Mesenchymal stem cell (in vitro differentiated cells and primary cell): ENCODE results near the gene MCM7.
"Not testable (repeated sequence)": the region's sequence is repeated elsewhere in the genome, so short reads cannot be mapped to it uniquely, and the experiment has no call there.

Experiments used
- DNase-seq: peaks from one replicate; pipeline ENCODE4 v3.0.0-alpha.2; 2013
- H2AFZ ChIP-seq: one replicate; pipeline ENCODE4 v1.6.1; 2013; ENCODE audit warnings: low read depth, mild to moderate bottlenecking, control low read depth, inconsistent platforms, low read length, moderate library complexity
- H2AK5ac ChIP-seq: 2 replicates; pipeline ENCODE4 v1.6.1; 2013; ENCODE audit warnings: low read length, moderate library complexity, mild to moderate bottlenecking, inconsistent platforms; ENCODE audit not compliant: severe bottlenecking
- H2BK120ac ChIP-seq: one replicate; pipeline ENCODE4 v1.6.1; 2013; ENCODE audit warnings: low read depth, mild to moderate bottlenecking, inconsistent platforms, low read length, moderate library complexity
- H2BK12ac ChIP-seq, 2 experiments: one replicate each; pipeline ENCODE4 v1.6.1; 2013; ENCODE audit warnings: inconsistent platforms in 2 of 2, low read length in 2 of 2, mild to moderate bottlenecking in 2 of 2, moderate library complexity in 2 of 2, control low read depth in 1 of 2
- H2BK15ac ChIP-seq: one replicate; pipeline ENCODE4 v1.6.1; 2013; ENCODE audit warnings: mild to moderate bottlenecking, low read depth, inconsistent platforms; ENCODE audit not compliant: poor library complexity, severe bottlenecking
- H2BK5ac ChIP-seq: 2 replicates; pipeline ENCODE4 v1.6.1; 2013; ENCODE audit warnings: low read depth, mild to moderate bottlenecking, low read length, control low read depth, inconsistent platforms; ENCODE audit not compliant: poor library complexity, severe bottlenecking
- H3K14ac ChIP-seq, 2 experiments: one replicate each; pipeline ENCODE4 v1.6.1; 2013; ENCODE audit warnings: inconsistent platforms in 2 of 2, low read length in 2 of 2, control low read depth in 1 of 2, mild to moderate bottlenecking in 1 of 2, moderate library complexity in 1 of 2
- H3K18ac ChIP-seq, 2 experiments: one replicate each; pipeline ENCODE4 v1.6.1; 2013; ENCODE audit warnings: inconsistent platforms in 2 of 2, low read length in 2 of 2, control low read depth in 1 of 2, low read depth in 1 of 2, mild to moderate bottlenecking in 1 of 2
- H3K23ac ChIP-seq, 2 experiments: one replicate each; pipeline ENCODE4 v1.6.1; 2013; ENCODE audit warnings: inconsistent platforms in 2 of 2, low read length in 2 of 2, mild to moderate bottlenecking in 2 of 2, moderate library complexity in 2 of 2, control low read depth in 1 of 2
- H3K27ac ChIP-seq: 2 replicates; pipeline ENCODE4 v1.5.1; 2013; ENCODE audit warnings: mild to moderate bottlenecking, moderate library complexity, low read length, control low read depth, inconsistent platforms; ENCODE audit not compliant: poor library complexity, severe bottlenecking
- H3K27me3 ChIP-seq, 2 experiments: 2 replicates each; pipeline versions ENCODE4 v1.6.1 to v1.7.0; 2013; ENCODE audit warnings: low read length in 2 of 2, mild to moderate bottlenecking in 2 of 2, moderate library complexity in 2 of 2, control low read depth in 1 of 2, inconsistent platforms in 1 of 2; ENCODE audit not compliant: control insufficient read depth in 1 of 2, insufficient read depth in 1 of 2
- H3K36me3 ChIP-seq, 2 experiments: 2 replicates each; pipeline versions ENCODE4 v1.6.1 to v1.7.0; 2013; ENCODE audit warnings: low read length in 2 of 2, control low read depth in 1 of 2, inconsistent platforms in 1 of 2, low read depth in 1 of 2, mild to moderate bottlenecking in 1 of 2; ENCODE audit not compliant: insufficient read depth in 2 of 2, control insufficient read depth in 1 of 2
- H3K4ac ChIP-seq, 2 experiments: one replicate each; pipeline ENCODE4 v1.6.1; 2013; ENCODE audit warnings: inconsistent platforms in 2 of 2, low read length in 2 of 2, mild to moderate bottlenecking in 2 of 2, moderate library complexity in 2 of 2, control low read depth in 1 of 2, low read depth in 1 of 2
- H3K4me1 ChIP-seq: 2 replicates; pipeline ENCODE4 v1.6.1; 2013; ENCODE audit warnings: low read depth, low read length, control low read depth; ENCODE audit not compliant: control insufficient read depth, insufficient read depth
- H3K4me2 ChIP-seq: 2 replicates; pipeline ENCODE4 v1.6.1; 2013; ENCODE audit warnings: low read length, mild to moderate bottlenecking, inconsistent platforms; ENCODE audit not compliant: poor library complexity, severe bottlenecking
- H3K4me3 ChIP-seq, 2 experiments: 2 replicates each; pipeline versions ENCODE4 v1.5.1 to v1.7.0; 2013; ENCODE audit warnings: low read length in 2 of 2, mild to moderate bottlenecking in 2 of 2, control low read depth in 1 of 2, low read depth in 1 of 2; ENCODE audit not compliant: insufficient read depth in 1 of 2
- H3K79me1 ChIP-seq: replicated peaks from 2 replicates; pipeline ENCODE4 v1.6.1; 2013; ENCODE audit warnings: mild to moderate bottlenecking, control low read depth, low read length, inconsistent platforms; ENCODE audit not compliant: poor library complexity, severe bottlenecking
- H3K9ac ChIP-seq: 2 replicates; pipeline ENCODE4 v1.7.0; 2013; ENCODE audit warnings: mild to moderate bottlenecking, low read length, moderate library complexity
- H3K9me3 ChIP-seq: 2 replicates; pipeline ENCODE4 v1.7.0; 2013; ENCODE audit warnings: mild to moderate bottlenecking, low read length; ENCODE audit not compliant: control insufficient read depth
- H4K8ac ChIP-seq: one replicate; pipeline ENCODE4 v1.6.1; 2013; ENCODE audit warnings: inconsistent platforms, mild to moderate bottlenecking, low read length, moderate library complexity
- H4K91ac ChIP-seq: one replicate; pipeline ENCODE4 v1.6.1; 2013; ENCODE audit warnings: mild to moderate bottlenecking, low read length, inconsistent platforms
- WGBS: methylation state at CpG from one replicate; pipeline ENCODE4 v1.1.7; 2013; ENCODE audit warnings: mixed read lengths; 5-methylcytosine and 5-hydroxymethylcytosine counted together

MCM7 gene

GRCh38 chr7:100130220-100130607, 29.0 kb upstream of the MCM7 start:
- not testable (repeated sequence) for H2BK5ac ChIP-seq, H3K4me2 ChIP-seq, DNase-seq, H3K14ac ChIP-seq, H3K36me3 ChIP-seq, H3K9me3 ChIP-seq, H3K18ac ChIP-seq, H2BK120ac ChIP-seq, H2AK5ac ChIP-seq, H3K23ac ChIP-seq, H3K9ac ChIP-seq, H2BK15ac ChIP-seq, H2BK12ac ChIP-seq, H3K4ac ChIP-seq, H3K4me3 ChIP-seq, H2AFZ ChIP-seq, H3K27me3 ChIP-seq, H4K8ac ChIP-seq, H4K91ac ChIP-seq, H3K27ac ChIP-seq
- H3K4me1 ChIP-seq = peaks cover 17% of the 10 kb centered on the region
- 75% methylated on average over 1 of the region's 1 CpG for WGBS
- peaks cover 11% of the 10 kb centered on the region for H3K79me1 ChIP-seq

DNA sequence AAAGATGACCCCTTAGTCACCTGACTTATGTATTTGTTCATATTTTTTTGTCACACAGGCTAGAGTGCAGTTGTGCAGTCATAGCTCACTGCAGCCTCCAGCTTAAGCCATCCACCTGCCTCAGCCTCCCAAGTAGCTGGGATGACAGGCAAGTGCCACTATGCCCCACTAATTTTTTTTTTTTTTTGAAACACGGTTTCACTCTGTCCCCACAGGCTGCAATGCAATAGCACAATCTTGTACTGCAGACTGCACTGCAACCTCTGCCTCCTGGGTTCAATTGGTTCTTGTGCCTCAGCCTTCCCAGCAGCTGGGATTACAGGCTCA, 27.4 kb upstream of the MCM7 start:
- Histone ChIP-seq H3K9ac (peak overlapping the region; percentile 98), H2BK120ac (no peak overlapping the region), H3K4me1 (peaks cover 17% of the 10 kb centered on the region), H4K91ac (no peak overlapping the region), H3K27me3 (no peaks in the 10 kb centered on the region), H2BK5ac (no peak overlapping the region), H3K18ac (no peak overlapping the region), H3K4ac (no peak overlapping the region), H2BK15ac (no peak overlapping the region), H3K4me3 (peak overlapping the region in 1 of 2 experiments; percentile 92), H2BK12ac (no peak overlapping the region), H4K8ac (no peak overlapping the region), H2AFZ (no peak overlapping the region), H3K36me3 (peaks cover 7 to 19% of the 10 kb centered on the region in 2 experiments), H3K79me1 (peaks cover 14% of the 10 kb centered on the region), H3K23ac (no peak overlapping the region), H3K27ac (no peak overlapping the region), H3K4me2 (no peak overlapping the region), H2AK5ac (no peak overlapping the region), H3K14ac (no peak overlapping the region), H3K9me3 (no peaks in the 10 kb centered on the region)
- no peak for DNase-seq
- 89% methylated on average over 1 of the region's 1 CpG for WGBS

- WGBS = 5% methylated on average over 36 of the region's 37 CpGs
- Histone ChIP-seq H3K4me1 (peaks cover 17% of the 10 kb centered on the region), H3K4me3 (peak overlapping the region; percentile 92 to 93)
These were observed 26.9 kb upstream of the MCM7 start for GRCh38 chr7:100127866-100128636.

GRCh38 chr7:100126931-100127865, 26.0 kb upstream of the MCM7 start, which contains the start of gene MBLAC1:
Gene MBLAC1, plus strand, starts transcription at chr7:100126967. Its CDS starts 429 bp downstream, at chr7:100127396.
- peak within 1 kb of the TSS; percentile 96 for H4K91ac ChIP-seq
- H3K14ac ChIP-seq = peak within 1 kb of the TSS in 1 of 2 experiments; percentile 100
- no peak within 1 kb of the TSS for H2AK5ac ChIP-seq
- peak within 1 kb of the TSS; percentile 95 for H2BK15ac ChIP-seq
- H2BK12ac ChIP-seq = peak within 1 kb of the TSS; percentile 80 to 84
- WGBS = under 1% methylated on average over 74 of the region's 85 CpGs
- H2AFZ ChIP-seq = peak within 1 kb of the TSS; percentile 79
- H3K9ac ChIP-seq = peak within 1 kb of the TSS; percentile 98
- peak within 1 kb of the TSS; percentile 99 for H4K8ac ChIP-seq
- no peaks in the 10 kb centered on the region for H3K9me3 ChIP-seq
- no peaks in the 10 kb centered on the region for H3K27me3 ChIP-seq
- peak within 1 kb of the TSS; percentile 81 to 97 for H3K23ac ChIP-seq
- H3K36me3 ChIP-seq = peaks cover 16 to 26% of the 10 kb centered on the region in 2 experiments
- peaks cover 20% of the 10 kb centered on the region for H3K79me1 ChIP-seq
- H2BK5ac ChIP-seq = peak within 1 kb of the TSS; percentile 89
- peak within 1 kb of the TSS; percentile 86 for H3K4me2 ChIP-seq
- H3K4me1 ChIP-seq = peaks cover 17% of the 10 kb centered on the region
- peak within 1 kb of the TSS; percentile 97 for H2BK120ac ChIP-seq
- H3K27ac ChIP-seq = peak within 1 kb of the TSS; percentile 98
- peak within 1 kb of the TSS; percentile 92 to 93 for H3K4me3 ChIP-seq
- peak; percentile 95 for DNase-seq
- peak within 1 kb of the TSS; percentile 97 to 99 for H3K18ac ChIP-seq
- H3K4ac ChIP-seq = peak within 1 kb of the TSS; percentile 97 to 99

More at GRCh38 chr7:100127866-100128636, 26.9 kb upstream of the MCM7 start:
- H3K9ac ChIP-seq = peak overlapping the region; percentile 98
- H2BK15ac ChIP-seq = peak overlapping the region; percentile 95
- H2BK120ac ChIP-seq = peak overlapping the region; percentile 97
- H2BK5ac ChIP-seq = no peak overlapping the region
- H3K23ac ChIP-seq = no peak overlapping the region
- H4K8ac ChIP-seq = peak overlapping the region; percentile 99
- peak overlapping the region in 1 of 2 experiments; percentile 100 for H3K14ac ChIP-seq
- peaks cover 9 to 19% of the 10 kb centered on the region in 2 experiments for H3K36me3 ChIP-seq
- no peak overlapping the region for H2AK5ac ChIP-seq
- no peak overlapping the region for H3K27ac ChIP-seq
- peak overlapping the region; percentile 97 to 99 for H3K18ac ChIP-seq
- H3K27me3 ChIP-seq = no peaks in the 10 kb centered on the region
- peak overlapping the region; percentile 86 for H3K4me2 ChIP-seq
- H2AFZ ChIP-seq = peak overlapping the region; percentile 79
- peak; percentile 60 for DNase-seq
- H2BK12ac ChIP-seq = peak overlapping the region; percentile 74 to 84
- H4K91ac ChIP-seq = peak overlapping the region; percentile 96
- H3K4ac ChIP-seq = peak overlapping the region; percentile 97 to 99
- peaks cover 14% of the 10 kb centered on the region for H3K79me1 ChIP-seq
- H3K9me3 ChIP-seq = no peaks in the 10 kb centered on the region
